Activated naive CD8-positive, alpha-beta T cell treated with anti-CD3 and anti-CD28 coated beads for 36 hours (primary cell): ENCODE data around the gene ARHGEF16. TPM values are rescaled to one million over a fixed set of nuclear protein-coding genes. Genes with fewer than 3 reads are reported as not detected.

Experiments
- DNase-seq: peaks from one replicate; pipeline ENCODE4 v3.0.0; 2021
- H3K27ac Mint-ChIP-seq: one replicate; pipeline ENCODE4 v1.8.0; 2022; ENCODE audit warnings: mild to moderate bottlenecking, moderate library complexity, mixed read lengths
- H3K27me3 Mint-ChIP-seq: one replicate; pipeline ENCODE4 v1.8.0; 2022; ENCODE audit warnings: mild to moderate bottlenecking, mixed read lengths
- H3K36me3 Mint-ChIP-seq: one replicate; pipeline ENCODE4 v1.8.0; 2021; ENCODE audit warnings: mild to moderate bottlenecking, mixed read lengths
- H3K4me1 Mint-ChIP-seq: one replicate; pipeline ENCODE4 v1.8.0; 2021; ENCODE audit warnings: mixed read lengths
- H3K4me3 Mint-ChIP-seq: one replicate; pipeline ENCODE4 v1.8.0; 2022; ENCODE audit warnings: mild to moderate bottlenecking, moderate library complexity, mixed read lengths
- H3K9me3 Mint-ChIP-seq: one replicate; pipeline ENCODE4 v1.8.0; 2022; ENCODE audit warnings: mixed read lengths
- total RNA-seq, 2 experiments: library from RNA; stranded (reverse); gene quantifications; one replicate each; pipeline ENCODE4 v1.2.3, GENCODE V29; 2021

Gene ARHGEF16
- total RNA-seq, 2 experiments from 2014 or later = 0.12 TPM; not detected in 1

- Mint-ChIP-seq H3K4me3 (no peak overlapping the region), H3K4me1 (no peaks in the 10 kb centered on the region), H3K36me3 (no peaks in the 10 kb centered on the region), H3K9me3 (peaks cover 7% of the 10 kb centered on the region), H3K27ac (no peak overlapping the region), H3K27me3 (no peaks in the 10 kb centered on the region)
- DNase-seq = no peak
These were observed 28.9 kb downstream of the ARHGEF16 start for GRCh38 chr1:3483380-3483779.

- H3K4me1 Mint-ChIP-seq = no peaks in the 10 kb centered on the region
- no peak overlapping the region for H3K27ac Mint-ChIP-seq
- H3K27me3 Mint-ChIP-seq = no peaks in the 10 kb centered on the region
- H3K36me3 Mint-ChIP-seq = no peaks in the 10 kb centered on the region
- DNase-seq = peak; percentile 44
- H3K4me3 Mint-ChIP-seq = no peak overlapping the region
- H3K9me3 Mint-ChIP-seq = peaks cover 11% of the 10 kb centered on the region
These were observed 29.5 kb downstream of the ARHGEF16 start for GRCh38 chr1:3483801-3484444.

GRCh38 chr1:3485016-3485415 lies 30.6 kb downstream of the ARHGEF16 start:
- Mint-ChIP-seq H3K36me3 (no peaks in the 10 kb centered on the region), H3K27me3 (no peaks in the 10 kb centered on the region), H3K4me1 (no peaks in the 10 kb centered on the region), H3K4me3 (no peak overlapping the region), H3K9me3 (peaks cover 13% of the 10 kb centered on the region), H3K27ac (no peak overlapping the region)
- no peak for DNase-seq

- H3K36me3 Mint-ChIP-seq = no peaks in the 10 kb centered on the region
- H3K4me3 Mint-ChIP-seq = no peak overlapping the region
- H3K27ac Mint-ChIP-seq = no peak overlapping the region
- H3K27me3 Mint-ChIP-seq = no peaks in the 10 kb centered on the region
- peaks cover 13% of the 10 kb centered on the region for H3K9me3 Mint-ChIP-seq
- DNase-seq = no peak
- peaks cover 2% of the 10 kb centered on the region for H3K4me1 Mint-ChIP-seq
These were observed 34.0 kb downstream of the ARHGEF16 start for GRCh38 chr1:3488432-3488831.

DNA sequence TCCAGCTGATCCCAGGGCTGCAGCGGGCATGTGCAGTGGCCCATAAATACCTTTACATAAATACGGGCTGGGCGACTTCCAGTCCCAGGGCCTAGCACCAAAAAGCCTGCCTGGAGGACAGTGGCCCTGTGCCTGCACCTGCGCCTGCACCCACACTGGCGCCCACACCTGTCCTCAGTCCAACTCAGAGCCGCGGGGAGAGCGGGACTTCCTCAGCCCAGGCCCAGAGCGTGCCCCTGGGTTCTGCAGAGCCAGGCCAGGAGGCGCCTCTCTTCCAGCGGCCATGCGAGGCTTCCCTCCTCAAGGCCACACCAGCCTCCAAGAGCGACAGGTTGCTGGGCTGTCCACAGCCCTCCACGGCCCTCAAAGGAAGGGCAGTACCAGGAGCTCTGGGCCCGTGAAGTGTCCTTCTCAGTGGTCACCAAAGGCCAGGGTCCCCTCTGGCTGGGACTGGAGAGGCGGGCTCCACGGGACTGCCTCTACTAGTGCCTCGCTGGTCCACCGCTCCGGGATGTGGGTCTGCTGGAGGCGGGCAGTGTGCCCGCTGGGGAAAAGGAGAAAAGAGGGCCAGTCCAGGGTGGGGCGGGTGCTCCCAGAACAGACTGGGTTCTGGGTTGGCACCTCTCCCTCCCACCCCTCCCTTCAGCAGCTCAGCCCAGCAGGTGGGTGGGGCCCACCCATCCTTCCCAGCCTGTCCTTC lies 35.7 kb downstream of the ARHGEF16 start:
- no peak for DNase-seq
- Mint-ChIP-seq H3K4me1 (peaks cover 2% of the 10 kb centered on the region), H3K4me3 (no peak overlapping the region), H3K9me3 (peaks cover 13% of the 10 kb centered on the region), H3K27me3 (no peaks in the 10 kb centered on the region), H3K36me3 (no peaks in the 10 kb centered on the region), H3K27ac (no peak overlapping the region)

DNA sequence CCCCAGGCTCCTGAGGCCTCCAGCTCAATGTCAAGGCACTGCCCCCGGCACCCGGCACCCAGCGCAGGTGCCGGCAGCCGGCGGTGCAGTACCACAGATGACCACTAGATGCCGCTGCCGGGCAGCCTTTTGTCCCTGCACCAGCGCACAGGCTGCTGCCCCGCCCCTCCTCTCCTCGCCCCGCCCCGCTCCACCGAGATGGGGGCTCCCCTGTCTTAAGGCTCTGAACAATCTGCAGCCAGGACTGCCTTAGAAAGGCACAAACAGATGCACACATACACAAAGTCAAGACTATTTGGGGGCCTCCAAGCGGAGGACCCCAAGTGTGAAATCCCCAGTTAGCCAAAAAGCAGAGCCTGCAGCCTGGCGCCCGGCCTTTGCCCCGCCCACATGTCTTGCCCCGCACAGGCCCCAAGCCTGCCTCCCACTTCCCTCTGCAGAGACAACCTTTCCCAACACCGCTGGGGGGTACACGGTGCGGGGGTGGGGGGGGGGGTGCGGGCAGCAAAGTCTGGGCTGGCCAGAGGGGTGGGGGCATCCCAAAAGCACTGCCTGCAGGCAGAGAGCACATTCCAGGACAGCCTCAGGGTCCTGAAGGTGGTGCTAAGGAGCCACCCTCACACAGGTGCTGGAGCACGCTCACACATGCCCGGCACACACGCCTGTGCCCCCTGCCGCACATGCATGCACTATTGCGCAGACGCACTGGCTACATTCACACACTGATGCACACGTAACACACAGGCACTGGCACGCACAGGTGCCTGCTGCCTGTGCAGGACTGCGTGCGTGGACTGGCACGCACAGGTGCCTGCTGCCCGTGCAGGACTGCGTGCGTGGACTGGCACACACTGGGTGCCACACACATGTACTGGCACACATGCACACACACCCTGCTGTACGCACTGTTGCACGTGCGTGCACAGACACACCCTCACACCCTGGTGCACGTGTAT lies 37.1 kb downstream of the ARHGEF16 start:
- Mint-ChIP-seq H3K27ac (no peak overlapping the region), H3K27me3 (no peaks in the 10 kb centered on the region), H3K4me1 (peaks cover 2% of the 10 kb centered on the region), H3K36me3 (no peaks in the 10 kb centered on the region), H3K9me3 (peaks cover 13% of the 10 kb centered on the region), H3K4me3 (no peak overlapping the region)
- DNase-seq = peak; percentile 86

- Mint-ChIP-seq H3K27ac (no peak overlapping the region), H3K9me3 (peaks cover 12% of the 10 kb centered on the region), H3K4me3 (no peak overlapping the region), H3K36me3 (no peaks in the 10 kb centered on the region), H3K4me1 (peaks cover 2% of the 10 kb centered on the region), H3K27me3 (no peaks in the 10 kb centered on the region)
- no peak for DNase-seq
These were observed 38.2 kb downstream of the ARHGEF16 start for GRCh38 chr1:3492545-3493246.

DNA sequence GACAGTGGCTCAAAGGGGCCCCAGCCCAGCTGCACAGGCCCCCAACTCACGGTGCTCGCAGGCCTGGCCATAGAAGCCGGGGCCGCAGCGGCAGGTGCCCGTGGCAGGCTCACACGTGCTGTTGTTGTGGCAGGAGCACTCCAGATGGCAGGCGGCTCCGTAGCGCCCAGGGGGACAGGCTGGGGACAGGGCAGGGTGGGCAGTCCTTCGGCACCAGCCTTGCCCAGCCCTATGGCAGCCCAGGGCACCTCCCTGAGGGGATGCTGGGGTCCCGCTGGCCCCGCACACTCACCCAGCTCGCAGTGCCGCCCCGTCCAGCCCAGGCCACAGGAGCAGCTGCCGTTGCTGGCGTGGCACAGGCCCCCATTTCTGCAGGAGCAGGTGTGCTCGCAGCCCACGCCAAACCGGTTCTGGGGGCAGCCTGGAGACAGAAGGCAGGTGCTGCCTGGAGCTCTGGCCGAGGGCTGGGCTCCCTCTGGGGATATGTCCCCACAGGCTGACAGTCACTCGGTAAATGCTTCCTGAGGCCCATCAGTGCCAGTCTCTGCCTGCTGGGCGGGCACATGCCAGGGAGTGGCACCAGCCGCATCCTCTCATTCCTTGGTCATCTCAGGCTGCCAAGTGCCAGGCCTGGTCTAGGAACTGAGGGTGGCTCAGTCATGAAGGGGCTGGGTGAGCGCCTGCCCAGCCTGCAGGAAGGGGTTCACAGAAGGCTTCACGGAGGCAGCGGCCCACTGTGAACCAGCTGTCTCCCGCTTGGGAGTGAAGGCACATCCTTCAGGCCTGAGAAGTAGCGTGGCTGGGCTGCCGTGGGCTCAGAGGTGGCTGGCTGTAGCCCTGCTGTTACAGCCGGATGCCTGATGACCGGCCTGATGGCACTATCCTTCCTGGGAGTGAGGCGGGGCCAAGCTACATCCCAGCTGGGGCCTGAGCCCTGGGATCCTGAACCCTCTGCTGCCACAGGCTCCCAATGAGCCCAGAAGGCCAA lies 40.1 kb downstream of the ARHGEF16 start:
- H3K36me3 Mint-ChIP-seq = no peaks in the 10 kb centered on the region
- H3K9me3 Mint-ChIP-seq = no peaks in the 10 kb centered on the region
- peaks cover 2% of the 10 kb centered on the region for H3K4me1 Mint-ChIP-seq
- no peak overlapping the region for H3K4me3 Mint-ChIP-seq
- H3K27ac Mint-ChIP-seq = no peak overlapping the region
- no peak for DNase-seq
- H3K27me3 Mint-ChIP-seq = no peaks in the 10 kb centered on the region

GRCh38 chr1:3495776-3496745 lies 41.6 kb downstream of the ARHGEF16 start:
- Mint-ChIP-seq H3K27me3 (no peaks in the 10 kb centered on the region), H3K4me3 (no peak overlapping the region), H3K9me3 (no peaks in the 10 kb centered on the region), H3K36me3 (no peaks in the 10 kb centered on the region), H3K27ac (no peak overlapping the region), H3K4me1 (peaks cover 2% of the 10 kb centered on the region)
- no peak for DNase-seq

DNA sequence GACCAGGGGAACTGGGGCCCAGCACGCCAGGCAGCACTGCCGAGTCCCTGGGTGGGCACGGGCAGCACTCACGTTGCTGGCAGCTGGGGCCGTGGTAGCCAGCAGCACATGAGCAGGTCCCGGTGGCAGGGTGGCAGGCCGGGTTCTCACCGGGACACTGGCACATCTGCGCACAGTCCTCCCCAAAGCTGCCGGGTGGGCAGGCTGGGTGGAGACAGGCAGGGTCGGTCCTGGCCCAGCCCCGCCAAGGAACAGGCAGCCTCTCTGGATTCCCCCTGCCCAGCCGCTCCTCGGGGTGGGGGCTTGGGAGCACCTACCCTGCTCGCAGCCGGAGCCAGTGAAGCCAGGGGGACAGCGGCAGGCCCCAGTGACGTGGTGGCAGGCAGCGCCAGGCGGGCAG lies 42.5 kb downstream of the ARHGEF16 start:
- Mint-ChIP-seq H3K36me3 (no peaks in the 10 kb centered on the region), H3K4me1 (no peaks in the 10 kb centered on the region), H3K9me3 (no peaks in the 10 kb centered on the region), H3K4me3 (no peak overlapping the region), H3K27ac (no peak overlapping the region), H3K27me3 (no peaks in the 10 kb centered on the region)
- no peak for DNase-seq

DNA sequence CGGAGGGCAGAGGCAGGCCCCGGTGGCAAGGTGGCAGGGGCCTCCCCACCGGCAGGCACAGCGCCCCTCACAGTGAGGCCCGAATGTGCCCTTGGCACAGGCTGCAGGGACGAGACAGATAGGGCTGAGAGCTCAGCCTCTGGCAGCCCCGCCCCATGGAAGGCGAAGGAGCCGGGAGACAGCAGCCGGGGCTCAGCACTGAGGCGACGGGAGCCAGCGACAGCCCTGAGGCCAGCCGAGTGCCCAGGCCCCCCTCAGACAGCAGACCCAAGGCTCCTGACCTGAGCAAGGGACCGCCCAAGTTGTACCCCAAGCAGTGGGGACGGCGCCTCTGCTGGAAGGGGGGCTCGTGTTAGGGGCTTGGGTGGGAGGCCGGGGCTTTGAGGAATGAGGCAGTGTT lies 43.1 kb downstream of the ARHGEF16 start:
- H3K4me3 Mint-ChIP-seq = no peak overlapping the region
- no peaks in the 10 kb centered on the region for H3K4me1 Mint-ChIP-seq
- no peaks in the 10 kb centered on the region for H3K9me3 Mint-ChIP-seq
- no peak for DNase-seq
- no peak overlapping the region for H3K27ac Mint-ChIP-seq
- no peaks in the 10 kb centered on the region for H3K27me3 Mint-ChIP-seq
- H3K36me3 Mint-ChIP-seq = no peaks in the 10 kb centered on the region

DNA sequence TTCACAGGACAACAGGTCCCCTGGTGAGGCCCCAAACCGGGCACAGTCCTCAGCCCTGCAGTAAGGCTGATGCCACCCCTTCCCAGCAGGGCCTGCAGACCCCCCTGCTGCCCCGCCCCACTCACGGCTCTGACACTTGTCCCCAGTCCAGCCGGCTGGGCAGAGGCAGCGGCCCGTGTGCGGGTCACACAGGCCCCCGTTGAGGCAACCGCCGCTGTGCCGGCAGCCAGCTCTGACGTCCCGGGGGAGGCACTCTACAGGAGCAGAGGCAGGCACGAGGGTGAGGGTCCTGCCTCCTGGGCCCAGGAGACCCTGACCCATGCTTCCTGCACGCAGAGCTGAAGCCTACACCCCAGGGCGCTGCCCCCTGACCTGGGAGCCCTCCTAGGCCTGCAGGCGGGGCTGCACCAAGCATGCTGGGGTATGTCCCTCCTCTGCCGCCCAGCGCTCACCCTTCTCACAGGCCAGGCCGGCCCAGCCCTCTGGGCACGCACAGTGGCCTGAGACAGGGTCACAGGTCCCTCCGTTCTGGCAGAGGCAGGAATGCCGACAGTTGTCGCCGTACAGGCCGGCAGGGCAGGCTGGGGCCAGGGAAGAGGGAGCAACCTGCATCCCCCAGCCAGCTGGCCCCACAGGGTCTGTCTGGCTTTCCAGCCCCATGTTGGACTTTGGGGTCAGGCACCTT lies 43.9 kb downstream of the ARHGEF16 start:
- Mint-ChIP-seq H3K9me3 (no peaks in the 10 kb centered on the region), H3K27me3 (no peaks in the 10 kb centered on the region), H3K36me3 (no peaks in the 10 kb centered on the region), H3K4me1 (no peaks in the 10 kb centered on the region), H3K27ac (no peak overlapping the region), H3K4me3 (no peak overlapping the region)
- no peak for DNase-seq
